ENCODE measurements around the gene NPLOC4.

Gene NPLOC4

GRCh38 chr17:81509207-81509971 lies 127.5 kb downstream of the NPLOC4 start:
- Histone ChIP-seq H3K4me3 (replicated peaks; ENCODE audit: insufficient read depth, low read length) (peak overlapping the region; percentile 97), H3K27ac (replicated peaks) (peak overlapping the region; percentile 78), H3K27me3 (ENCODE audit: insufficient read depth, poor library complexity, severe bottlenecking) (no peaks in the 10 kb centered on the region)
- no peak for TF ChIP-seq GABPA (IDR thresholded peaks at IDR 0.05; ENCODE audit: low read depth)
- peak; percentile 66; the same call in 1 of the 2 replicates for TF ChIP-seq POLR2AphosphoS5 (IDR thresholded peaks at IDR 0.05; ENCODE audit: low read depth)
- DNase-seq (ENCODE audit: low read depth in 1 of 2, low spot score in 1 of 2), result peak; percentile 54 to 65

DNA sequence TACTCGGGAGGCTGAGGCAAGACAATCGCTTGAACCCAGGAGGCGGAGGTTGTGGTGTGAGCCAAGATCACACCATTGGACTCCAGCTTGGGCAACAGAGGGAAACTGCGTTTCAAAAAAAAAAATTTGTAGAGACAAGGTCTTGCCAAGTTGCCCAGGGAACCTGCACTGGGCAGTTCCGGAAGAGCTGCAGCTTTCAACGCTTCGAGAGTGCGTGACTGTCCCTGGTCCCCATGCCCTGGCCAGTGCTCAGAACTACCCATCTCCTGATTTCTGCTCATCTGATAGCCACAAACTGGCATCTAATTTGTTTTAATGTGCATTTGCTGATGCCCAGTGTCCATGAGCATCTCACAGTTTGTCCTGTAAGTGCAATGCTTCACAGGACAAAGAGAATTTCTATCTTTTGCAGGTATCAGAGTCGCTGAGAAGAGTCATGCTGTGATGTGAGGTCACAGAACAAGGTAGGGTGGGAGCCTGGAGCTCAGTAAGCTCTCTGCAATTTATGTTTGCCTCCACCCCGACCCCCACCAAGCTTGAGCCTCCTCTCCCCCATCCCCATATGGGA lies 128.2 kb downstream of the NPLOC4 start:
- H3K27ac ChIP-seq (replicated peaks), result no peak overlapping the region
- H3K27me3 ChIP-seq (ENCODE audit: insufficient read depth, poor library complexity, severe bottlenecking), result no peaks in the 10 kb centered on the region
- peak in 1 of 2 experiments; percentile 39 for DNase-seq (ENCODE audit: low read depth in 1 of 2, low spot score in 1 of 2)
- TF ChIP-seq GABPA (IDR thresholded peaks at IDR 0.05; ENCODE audit: low read depth) (no peak), POLR2AphosphoS5 (IDR thresholded peaks at IDR 0.05; ENCODE audit: low read depth) (peak; percentile 49; the same call in 1 of the 2 replicates), SPI1 (IDR thresholded peaks at IDR 0.05; ENCODE audit: borderline replicate concordance, low read depth) (no peak)
- TF ChIP-seq, protein P1, sequence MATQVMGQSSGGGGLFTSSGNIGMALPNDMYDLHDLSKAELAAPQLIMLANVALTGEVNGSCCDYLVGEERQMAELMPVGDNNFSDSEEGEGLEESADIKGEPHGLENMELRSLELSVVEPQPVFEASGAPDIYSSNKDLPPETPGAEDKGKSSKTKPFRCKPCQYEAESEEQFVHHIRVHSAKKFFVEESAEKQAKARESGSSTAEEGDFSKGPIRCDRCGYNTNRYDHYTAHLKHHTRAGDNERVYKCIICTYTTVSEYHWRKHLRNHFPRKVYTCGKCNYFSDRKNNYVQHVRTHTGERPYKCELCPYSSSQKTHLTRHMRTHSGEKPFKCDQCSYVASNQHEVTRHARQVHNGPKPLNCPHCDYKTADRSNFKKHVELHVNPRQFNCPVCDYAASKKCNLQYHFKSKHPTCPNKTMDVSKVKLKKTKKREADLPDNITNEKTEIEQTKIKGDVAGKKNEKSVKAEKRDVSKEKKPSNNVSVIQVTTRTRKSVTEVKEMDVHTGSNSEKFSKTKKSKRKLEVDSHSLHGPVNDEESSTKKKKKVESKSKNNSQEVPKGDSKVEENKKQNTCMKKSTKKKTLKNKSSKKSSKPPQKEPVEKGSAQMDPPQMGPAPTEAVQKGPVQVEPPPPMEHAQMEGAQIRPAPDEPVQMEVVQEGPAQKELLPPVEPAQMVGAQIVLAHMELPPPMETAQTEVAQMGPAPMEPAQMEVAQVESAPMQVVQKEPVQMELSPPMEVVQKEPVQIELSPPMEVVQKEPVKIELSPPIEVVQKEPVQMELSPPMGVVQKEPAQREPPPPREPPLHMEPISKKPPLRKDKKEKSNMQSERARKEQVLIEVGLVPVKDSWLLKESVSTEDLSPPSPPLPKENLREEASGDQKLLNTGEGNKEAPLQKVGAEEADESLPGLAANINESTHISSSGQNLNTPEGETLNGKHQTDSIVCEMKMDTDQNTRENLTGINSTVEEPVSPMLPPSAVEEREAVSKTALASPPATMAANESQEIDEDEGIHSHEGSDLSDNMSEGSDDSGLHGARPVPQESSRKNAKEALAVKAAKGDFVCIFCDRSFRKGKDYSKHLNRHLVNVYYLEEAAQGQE (IDR thresholded peaks at IDR 0.05; ENCODE audit: insufficient replicate concordance, low read depth), result no peak
- TF ChIP-seq, protein P2, sequence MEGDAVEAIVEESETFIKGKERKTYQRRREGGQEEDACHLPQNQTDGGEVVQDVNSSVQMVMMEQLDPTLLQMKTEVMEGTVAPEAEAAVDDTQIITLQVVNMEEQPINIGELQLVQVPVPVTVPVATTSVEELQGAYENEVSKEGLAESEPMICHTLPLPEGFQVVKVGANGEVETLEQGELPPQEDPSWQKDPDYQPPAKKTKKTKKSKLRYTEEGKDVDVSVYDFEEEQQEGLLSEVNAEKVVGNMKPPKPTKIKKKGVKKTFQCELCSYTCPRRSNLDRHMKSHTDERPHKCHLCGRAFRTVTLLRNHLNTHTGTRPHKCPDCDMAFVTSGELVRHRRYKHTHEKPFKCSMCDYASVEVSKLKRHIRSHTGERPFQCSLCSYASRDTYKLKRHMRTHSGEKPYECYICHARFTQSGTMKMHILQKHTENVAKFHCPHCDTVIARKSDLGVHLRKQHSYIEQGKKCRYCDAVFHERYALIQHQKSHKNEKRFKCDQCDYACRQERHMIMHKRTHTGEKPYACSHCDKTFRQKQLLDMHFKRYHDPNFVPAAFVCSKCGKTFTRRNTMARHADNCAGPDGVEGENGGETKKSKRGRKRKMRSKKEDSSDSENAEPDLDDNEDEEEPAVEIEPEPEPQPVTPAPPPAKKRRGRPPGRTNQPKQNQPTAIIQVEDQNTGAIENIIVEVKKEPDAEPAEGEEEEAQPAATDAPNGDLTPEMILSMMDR (IDR thresholded peaks at IDR 0.05; ENCODE audit: insufficient read depth, low read length), result no peak
- H3K4me3 ChIP-seq (replicated peaks; ENCODE audit: insufficient read depth, low read length), result no peak overlapping the region

All from HL-60 (cell line).